HCT116 (cell line): ENCODE measurements around the gene ASB6. TPM values are rescaled to one million over a fixed set of nuclear protein-coding genes. Genes with fewer than 3 reads are reported as not detected.
A peak's percentile ranks its signal among the peaks of the same experiment; 100 is the strongest.

ENCODE experiments used
- ATAC-seq: fragments of 200-7000 bp; cut with Tn5 transposase; 2 replicates; pipeline ENCODE4 v1.9.1; 2020; ENCODE audit warnings: mild to moderate bottlenecking, moderate library complexity
- BruUV-seq: library from RNA; stranded (reverse); fragments of 400-500 nt; replicated peaks from 2 replicates; lab custom pipeline; 2021; lab: Mats Ljungman, UMichigan
- CTCF ChIA-PET: fragments of 300-600 bp; sonication (Branson Sonifier 250); formaldehyde crosslinking; loops from one replicate; lab custom pipeline; 2021; ENCODE audit warnings: antibody characterized with exemption; lab: Charles Lee
- POLR2A ChIA-PET: fragments of 300-600, 350-600 bp; sonication (Branson Sonifier 250); formaldehyde crosslinking; loops from one replicate; lab custom pipeline; 2021; ENCODE audit warnings: antibody characterized with exemption; lab: Charles Lee
- RAD21 ChIA-PET, 2 experiments: fragments of 300-600 bp; sonication (Branson Sonifier 250); formaldehyde crosslinking; loops; one replicate each; lab custom pipeline; 2023; ENCODE audit warnings: low total read pairs in 2 of 2; ENCODE audit not compliant: uncharacterized antibody in 2 of 2, unreplicated experiment in 2 of 2, low non-redundant PET in 1 of 2; lab: Charles Lee
- DNase-seq: peaks from one replicate; pipeline ENCODE4 v3.0.0-alpha.2; 2010; ENCODE audit warnings: low read depth, low spot score
- H2AFZ ChIP-seq: fragments of 200-600 bp; shearing (Covaris generic), sonication (generic); 2 replicates; pipeline ENCODE4 v1.6.1; 2017; ENCODE audit warnings: low read depth, mixed run types, mixed read lengths, antibody characterized with exemption, low read length; ENCODE audit not compliant: poor library complexity, severe bottlenecking
- H3K27ac ChIP-seq: 2 replicates; pipeline ENCODE4 v1.5.1; 2012; ENCODE audit warnings: low read depth, low read length
- H3K27me3 ChIP-seq: fragments of 200-600 bp; sonication (generic); 2 replicates; pipeline ENCODE4 v1.6.1; 2016; ENCODE audit warnings: mixed run types, low read length, mixed read lengths; ENCODE audit not compliant: insufficient read depth
- H3K36me3 ChIP-seq, 2 experiments: fragments of 200-500 bp in 1 of 2; fragments of 200-600 bp in 1 of 2; sonication (Bioruptor generic) in 1 of 2; sonication (generic) in 1 of 2; 2 replicates each; pipeline versions ENCODE4 v1.5.1 to v1.6.1; 2014 to 2016; ENCODE audit warnings: low read length in 2 of 2, inconsistent platforms in 1 of 2, mixed read lengths in 1 of 2, mixed run types in 1 of 2; ENCODE audit not compliant: insufficient read depth in 2 of 2, control insufficient read depth in 1 of 2
- H3K4me1 ChIP-seq, 2 experiments: fragments of 200-600 bp in 1 of 2; sonication (generic) in 1 of 2; 2 replicates each; pipeline versions ENCODE4 v1.5.1 to v1.6.1; 2012 to 2017; ENCODE audit warnings: low read length in 2 of 2, inconsistent platforms in 1 of 2, mild to moderate bottlenecking in 1 of 2, mixed read lengths in 1 of 2, mixed run types in 1 of 2, moderate library complexity in 1 of 2; ENCODE audit not compliant: insufficient read depth in 2 of 2, control insufficient read depth in 1 of 2
- H3K4me2 ChIP-seq: fragments of 200-600 bp; sonication (generic); 2 replicates; pipeline ENCODE4 v1.6.1; 2017; ENCODE audit warnings: mixed run types, low read length, mixed read lengths
- H3K4me3 ChIP-seq, 2 experiments: fragments of 200-600 bp in 1 of 2; sonication (generic) in 1 of 2; replicated peaks in 1 of 2; 2 replicates each; pipeline ENCODE4 v1.5.1; 2011 to 2016; ENCODE audit warnings: low read length in 2 of 2, control low read depth in 1 of 2, low read depth in 1 of 2, mild to moderate bottlenecking in 1 of 2, mixed read lengths in 1 of 2, mixed run types in 1 of 2
- H3K79me2 ChIP-seq: fragments of 200-600 bp; sonication (generic); 2 replicates; pipeline ENCODE4 v1.6.1; 2017; ENCODE audit warnings: mild to moderate bottlenecking, mixed run types, low read length, moderate library complexity, mixed read lengths; ENCODE audit not compliant: insufficient read depth
- H3K9ac ChIP-seq: fragments of 200-600 bp; sonication (generic); 2 replicates; pipeline ENCODE4 v1.6.1; 2016; ENCODE audit warnings: low read length, mixed read lengths
- H3K9me2 ChIP-seq: fragments of 200-600 bp; sonication (generic), shearing (Covaris generic); 2 replicates; pipeline ENCODE4 v1.6.1; 2017; ENCODE audit warnings: mixed run types, mild to moderate bottlenecking, moderate library complexity; ENCODE audit not compliant: insufficient read depth
- H3K9me3 ChIP-seq, 2 experiments: fragments of 200-500 bp in 1 of 2; fragments of 200-600 bp in 1 of 2; sonication (Bioruptor generic) in 1 of 2; sonication (generic) in 1 of 2; 2 replicates each; pipeline ENCODE4 v1.6.1; 2014 to 2017; ENCODE audit warnings: low read length in 2 of 2, mixed read lengths in 2 of 2, inconsistent platforms in 1 of 2, low read depth in 1 of 2, mild to moderate bottlenecking in 1 of 2, mixed run types in 1 of 2, moderate library complexity in 1 of 2; ENCODE audit not compliant: control insufficient read depth in 1 of 2, insufficient read depth in 1 of 2
- H4K20me1 ChIP-seq: fragments of 200-600 bp; sonication (generic), shearing (Covaris generic); 2 replicates; pipeline ENCODE4 v1.6.1; 2017; ENCODE audit warnings: mixed run types, mild to moderate bottlenecking, moderate library complexity; ENCODE audit not compliant: insufficient read depth
- ATF3 ChIP-seq: IDR thresholded peaks from 2 replicates; pipeline ENCODE4 v1.6.1; 2012
- ELF1 ChIP-seq: IDR thresholded peaks from 2 replicates; pipeline ENCODE4 v1.6.1; 2012; ENCODE audit warnings: low read depth, borderline replicate concordance
- EZH2 ChIP-seq: fragments of 200-600 bp; sonication (generic); IDR thresholded peaks from 2 replicates; pipeline ENCODE4 v1.6.1; 2017; ENCODE audit warnings: antibody characterized with exemption, mixed run types
- FOSL1 ChIP-seq: IDR thresholded peaks from 2 replicates; pipeline ENCODE4 v1.6.1; 2012; ENCODE audit warnings: low read depth
- RAD21 ChIP-seq: IDR thresholded peaks from 2 replicates; pipeline ENCODE4 v1.6.1; 2012; ENCODE audit warnings: low read depth, mild to moderate bottlenecking
- ZBTB33 ChIP-seq: IDR thresholded peaks from 2 replicates; pipeline ENCODE4 v1.6.1; 2011; ENCODE audit warnings: mild to moderate bottlenecking, low read length, moderate library complexity; ENCODE audit not compliant: insufficient replicate concordance; ENCODE audit errors: extremely low read depth
- intact Hi-C: fragments of 100-400 bp; cut with micrococcal nuclease; formaldehyde crosslinking; loops from 2 replicates; pipeline ENCODE4 v1.10.0; 2022
- total RNA-seq: library from RNA; stranded (reverse); gene quantifications from one replicate; pipeline ENCODE4 v1.2.1, GENCODE V29; 2021; ENCODE audit not compliant: unreplicated experiment
- TF ChIP-seq, protein P1 (sequence below), 3 experiments: fragments of 200-600 bp in 1 of 3; sonication (generic) in 1 of 3; IDR thresholded peaks in 2 of 3; conservative IDR thresholded peaks in 1 of 3; 2 replicates each; pipeline ENCODE4 v1.5.1; 2012 to 2017; ENCODE audit warnings: low read depth in 2 of 3, low read length in 2 of 3, antibody characterized with exemption in 1 of 3, borderline replicate concordance in 1 of 3, control low read depth in 1 of 3, mild to moderate bottlenecking in 1 of 3, mixed read lengths in 1 of 3, mixed run types in 1 of 3, moderate library complexity in 1 of 3; ENCODE audit not compliant: insufficient read depth in 1 of 3

ASB6 gene
- total RNA-seq, 1 experiment from 2014 or later = 21.6 TPM

DNA sequence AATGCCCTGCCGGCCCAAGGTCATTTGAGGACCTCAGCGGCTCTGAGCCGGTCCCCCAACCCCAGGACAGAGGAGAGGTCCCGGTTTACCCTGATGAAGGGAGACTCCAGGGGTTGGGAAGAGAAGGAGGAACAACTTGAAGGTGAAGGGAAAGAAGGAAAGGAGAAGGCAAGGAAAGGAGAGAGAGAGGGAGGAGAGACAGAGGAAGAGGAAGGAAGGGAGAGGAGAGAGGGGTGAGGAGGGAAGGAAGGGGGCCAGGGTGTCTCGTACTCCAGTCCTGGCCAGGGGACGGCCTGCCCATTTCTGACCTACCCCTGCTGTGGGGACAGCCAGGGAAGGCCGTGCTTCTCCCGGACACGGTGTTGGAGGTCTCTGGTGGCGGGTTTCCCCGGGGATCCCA lies 25.4 kb upstream of the ASB6 start:
- ChIA-PET RAD21 (no interaction called here), POLR2A (no interaction called here), CTCF (interaction anchor here (1.3 kb wide), 1 partner anchor 25 kb away, joined by 3 read pairs; no protein-coding TSS in a partner anchor)
- Histone ChIP-seq H3K27me3 (no peaks in the 10 kb centered on the region), H3K79me2 (peaks cover 10% of the 10 kb centered on the region; the same call in 1 of the 2 replicates), H2AFZ (no peak overlapping the region), H3K9ac (no peak overlapping the region), H3K27ac (peak overlapping the region; percentile 31; the same call in 1 of the 2 replicates), H3K36me3 (no peaks in the 10 kb centered on the region), H3K9me2 (no peaks in the 10 kb centered on the region), H3K9me3 (no peaks in the 10 kb centered on the region), H3K4me3 (no peak overlapping the region), H4K20me1 (no peaks in the 10 kb centered on the region), H3K4me2 (peak overlapping the region; percentile 84), H3K4me1 (peaks cover 15 to 27% of the 10 kb centered on the region in 2 experiments)
- TF ChIP-seq ELF1 (no peak), ATF3 (no peak), FOSL1 (no peak), ZBTB33 (no peak), EZH2 (no peak), RAD21 (no peak)
- TF ChIP-seq, protein P1, sequence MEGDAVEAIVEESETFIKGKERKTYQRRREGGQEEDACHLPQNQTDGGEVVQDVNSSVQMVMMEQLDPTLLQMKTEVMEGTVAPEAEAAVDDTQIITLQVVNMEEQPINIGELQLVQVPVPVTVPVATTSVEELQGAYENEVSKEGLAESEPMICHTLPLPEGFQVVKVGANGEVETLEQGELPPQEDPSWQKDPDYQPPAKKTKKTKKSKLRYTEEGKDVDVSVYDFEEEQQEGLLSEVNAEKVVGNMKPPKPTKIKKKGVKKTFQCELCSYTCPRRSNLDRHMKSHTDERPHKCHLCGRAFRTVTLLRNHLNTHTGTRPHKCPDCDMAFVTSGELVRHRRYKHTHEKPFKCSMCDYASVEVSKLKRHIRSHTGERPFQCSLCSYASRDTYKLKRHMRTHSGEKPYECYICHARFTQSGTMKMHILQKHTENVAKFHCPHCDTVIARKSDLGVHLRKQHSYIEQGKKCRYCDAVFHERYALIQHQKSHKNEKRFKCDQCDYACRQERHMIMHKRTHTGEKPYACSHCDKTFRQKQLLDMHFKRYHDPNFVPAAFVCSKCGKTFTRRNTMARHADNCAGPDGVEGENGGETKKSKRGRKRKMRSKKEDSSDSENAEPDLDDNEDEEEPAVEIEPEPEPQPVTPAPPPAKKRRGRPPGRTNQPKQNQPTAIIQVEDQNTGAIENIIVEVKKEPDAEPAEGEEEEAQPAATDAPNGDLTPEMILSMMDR (IDR thresholded peaks at IDR 0.05 in 2 of 3, conservative IDR thresholded peaks at IDR 0.05 in 1 of 3; ENCODE audit: borderline replicate concordance in 1 of 3, insufficient read depth in 1 of 3, low read depth in 2 of 3, low read length in 2 of 3) = no peak
- BruUV-seq = no TSS peak
- DNase-seq (no peak), ATAC-seq (no peak)
- intact Hi-C loops = no loop called here
